K562 (cell line): ENCODE data around the gene CAMK2D. TPM values are rescaled to one million over a fixed set of nuclear protein-coding genes. Genes with fewer than 3 reads are reported as not detected.
A peak's percentile ranks its signal among the peaks of the same experiment; 100 is the strongest.

Experiments used
- BDP1 ChIP-seq: IDR thresholded peaks from 3 replicates; pipeline ENCODE4 v1.6.1; 2011; ENCODE audit not compliant: insufficient read length, insufficient read depth
- CHCHD3 ChIP-seq: fragments of 250-450 bp; sonication (Bioruptor Pico); IDR thresholded peaks from 2 replicates; pipeline ENCODE4 v2.1.2; 2022; ENCODE audit warnings: mild to moderate bottlenecking
- MEIS2 ChIP-seq: fragments of 450-650 bp; IDR thresholded peaks from 2 replicates; pipeline ENCODE4 v1.6.1; 2014; ENCODE audit warnings: mild to moderate bottlenecking; ENCODE audit not compliant: partially characterized antibody
- NCOA6 ChIP-seq: fragments of 450-650 bp; IDR thresholded peaks from 2 replicates; pipeline ENCODE4 v1.6.1; 2017; ENCODE audit warnings: mild to moderate bottlenecking
- NFATC3 ChIP-seq: fragments of 450-650 bp; IDR thresholded peaks from 2 replicates; pipeline ENCODE4 v1.6.1; 2017; ENCODE audit warnings: mild to moderate bottlenecking
- NFRKB ChIP-seq: fragments of 450-650 bp; IDR thresholded peaks from 2 replicates; pipeline ENCODE4 v1.6.1; 2016; ENCODE audit warnings: low read depth
- TAF9B ChIP-seq: fragments of 450-650 bp; IDR thresholded peaks from 2 replicates; pipeline ENCODE4 v1.6.1; 2018; ENCODE audit warnings: mild to moderate bottlenecking; ENCODE audit not compliant: partially characterized antibody
- ZNF778 ChIP-seq: fragments of 450-650 bp; formaldehyde crosslinking; IDR thresholded peaks from 2 replicates; pipeline ENCODE4 v1.4.0; 2020; ENCODE audit warnings: mild to moderate bottlenecking, moderate library complexity
- ZNF780A ChIP-seq: fragments of 250-450 bp; sonication (Bioruptor Pico); IDR thresholded peaks from 2 replicates; pipeline ENCODE4 v1.5.0; 2021; ENCODE audit warnings: mild to moderate bottlenecking
- polyA plus RNA-seq, 8 experiments: library from polyadenylated mRNA; depleted of rRNA in 4 of 8; stranded (reverse) in 5 of 8; unstranded in 3 of 8; fragments of >200 nt; fragmentation: Nextera tagmentation in 2 of 8; fragmentation: Illumina TruSeq in 1 of 8; extraction: Ambion mirVana in 2 of 8; extraction: Trizol in 1 of 8; gene quantifications; 2 replicates each; pipeline versions ENCODE4 v1.2.1 to v1.2.3, GENCODE V29; 2011 to 2014; ENCODE audit warnings: inconsistent platforms in 1 of 8, missing spikeins in 1 of 8
- total RNA-seq, 7 experiments: library from RNA; depleted of rRNA in 6 of 7; stranded (reverse); fragments of >200 nt in 6 of 7; fragmentation: Illumina TruSeq in 2 of 7; extraction: Trizol in 2 of 7; gene quantifications; 2 replicates each; pipeline versions ENCODE4 v1.2.1 to v1.2.3, GENCODE V29; 2011 to 2021; ENCODE audit warnings: low replicate concordance in 1 of 7
- TF ChIP-seq, protein P1 (sequence below), 2 experiments: fragments of 450-650 bp; IDR thresholded peaks; 2 replicates each; pipeline ENCODE4 v1.6.1; 2016; ENCODE audit warnings: mild to moderate bottlenecking in 2 of 2, borderline replicate concordance in 1 of 2, low read depth in 1 of 2, moderate library complexity in 1 of 2
- TF ChIP-seq, protein P2 (sequence below): sonication (generic); formaldehyde crosslinking; IDR thresholded peaks from 2 replicates; pipeline ENCODE4 v1.8.0; 2023; ENCODE audit warnings: missing genetic modification reagents, mild to moderate bottlenecking, borderline replicate concordance
- TF ChIP-seq, protein P3 (sequence below): fragments of 450-650 bp; IDR thresholded peaks from 2 replicates; pipeline ENCODE4 v1.6.1; 2014; ENCODE audit warnings: low read depth, mild to moderate bottlenecking, moderate library complexity, borderline replicate concordance

Gene CAMK2D
- total and polyA plus RNA-seq, 9 of the 15 experiments (the other 6 are each of a cell fraction or from before 2014, with no cell fraction given), result 0.01 to 0.33 (median 0.04) TPM; not detected in 2

DNA sequence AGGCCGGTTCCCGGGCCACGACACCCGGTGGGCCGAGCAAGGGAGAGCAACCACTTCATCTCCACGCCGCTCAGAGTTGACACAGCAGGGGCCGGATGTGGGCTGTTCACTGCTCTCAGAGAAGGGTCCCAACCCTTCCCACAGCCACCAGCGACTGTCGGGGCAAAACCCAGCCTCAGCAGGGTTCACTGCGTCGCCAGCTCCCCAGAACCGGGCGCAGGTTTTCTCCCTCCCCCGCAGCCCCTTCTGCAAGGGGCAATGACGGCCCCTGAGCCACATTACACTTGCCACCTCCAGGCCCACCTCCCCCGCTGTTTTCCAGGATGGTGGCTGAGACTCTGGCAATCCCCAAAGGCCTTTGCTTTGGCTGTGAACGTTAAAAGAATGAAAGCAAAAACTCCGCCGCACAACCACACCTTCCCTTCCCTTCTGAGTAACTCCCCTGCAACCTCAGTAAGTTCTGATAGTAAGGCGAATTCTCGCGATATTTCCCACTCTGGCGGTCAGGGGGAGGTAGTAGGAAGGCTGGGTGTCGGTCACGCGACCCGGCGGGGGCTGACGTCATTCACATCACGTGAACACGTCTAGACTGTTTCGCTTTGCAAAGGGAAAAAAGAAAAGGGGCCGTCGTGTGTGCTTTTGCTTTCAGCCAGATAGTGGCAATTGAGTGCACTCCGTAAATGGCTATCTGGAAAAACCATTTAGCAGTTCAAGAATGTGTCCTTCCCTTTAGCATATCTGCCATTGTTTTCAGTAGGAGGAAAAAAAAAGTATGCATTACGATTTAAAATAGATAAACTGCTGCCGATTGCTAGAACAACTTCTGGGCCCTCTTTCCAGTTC lies 869 bp upstream of the CAMK2D start (continued):
- TF ChIP-seq NCOA6 (no peak), ZNF780A (CRISPR knock-in tag) (no peak), TAF9B (peak; percentile 34), NFRKB (no peak), ZNF778 (CRISPR knock-in tag) (no peak), BDP1 (no peak), NFATC3 (no peak), CHCHD3 (no peak), MEIS2 (no peak)
- TF ChIP-seq, protein P1, sequence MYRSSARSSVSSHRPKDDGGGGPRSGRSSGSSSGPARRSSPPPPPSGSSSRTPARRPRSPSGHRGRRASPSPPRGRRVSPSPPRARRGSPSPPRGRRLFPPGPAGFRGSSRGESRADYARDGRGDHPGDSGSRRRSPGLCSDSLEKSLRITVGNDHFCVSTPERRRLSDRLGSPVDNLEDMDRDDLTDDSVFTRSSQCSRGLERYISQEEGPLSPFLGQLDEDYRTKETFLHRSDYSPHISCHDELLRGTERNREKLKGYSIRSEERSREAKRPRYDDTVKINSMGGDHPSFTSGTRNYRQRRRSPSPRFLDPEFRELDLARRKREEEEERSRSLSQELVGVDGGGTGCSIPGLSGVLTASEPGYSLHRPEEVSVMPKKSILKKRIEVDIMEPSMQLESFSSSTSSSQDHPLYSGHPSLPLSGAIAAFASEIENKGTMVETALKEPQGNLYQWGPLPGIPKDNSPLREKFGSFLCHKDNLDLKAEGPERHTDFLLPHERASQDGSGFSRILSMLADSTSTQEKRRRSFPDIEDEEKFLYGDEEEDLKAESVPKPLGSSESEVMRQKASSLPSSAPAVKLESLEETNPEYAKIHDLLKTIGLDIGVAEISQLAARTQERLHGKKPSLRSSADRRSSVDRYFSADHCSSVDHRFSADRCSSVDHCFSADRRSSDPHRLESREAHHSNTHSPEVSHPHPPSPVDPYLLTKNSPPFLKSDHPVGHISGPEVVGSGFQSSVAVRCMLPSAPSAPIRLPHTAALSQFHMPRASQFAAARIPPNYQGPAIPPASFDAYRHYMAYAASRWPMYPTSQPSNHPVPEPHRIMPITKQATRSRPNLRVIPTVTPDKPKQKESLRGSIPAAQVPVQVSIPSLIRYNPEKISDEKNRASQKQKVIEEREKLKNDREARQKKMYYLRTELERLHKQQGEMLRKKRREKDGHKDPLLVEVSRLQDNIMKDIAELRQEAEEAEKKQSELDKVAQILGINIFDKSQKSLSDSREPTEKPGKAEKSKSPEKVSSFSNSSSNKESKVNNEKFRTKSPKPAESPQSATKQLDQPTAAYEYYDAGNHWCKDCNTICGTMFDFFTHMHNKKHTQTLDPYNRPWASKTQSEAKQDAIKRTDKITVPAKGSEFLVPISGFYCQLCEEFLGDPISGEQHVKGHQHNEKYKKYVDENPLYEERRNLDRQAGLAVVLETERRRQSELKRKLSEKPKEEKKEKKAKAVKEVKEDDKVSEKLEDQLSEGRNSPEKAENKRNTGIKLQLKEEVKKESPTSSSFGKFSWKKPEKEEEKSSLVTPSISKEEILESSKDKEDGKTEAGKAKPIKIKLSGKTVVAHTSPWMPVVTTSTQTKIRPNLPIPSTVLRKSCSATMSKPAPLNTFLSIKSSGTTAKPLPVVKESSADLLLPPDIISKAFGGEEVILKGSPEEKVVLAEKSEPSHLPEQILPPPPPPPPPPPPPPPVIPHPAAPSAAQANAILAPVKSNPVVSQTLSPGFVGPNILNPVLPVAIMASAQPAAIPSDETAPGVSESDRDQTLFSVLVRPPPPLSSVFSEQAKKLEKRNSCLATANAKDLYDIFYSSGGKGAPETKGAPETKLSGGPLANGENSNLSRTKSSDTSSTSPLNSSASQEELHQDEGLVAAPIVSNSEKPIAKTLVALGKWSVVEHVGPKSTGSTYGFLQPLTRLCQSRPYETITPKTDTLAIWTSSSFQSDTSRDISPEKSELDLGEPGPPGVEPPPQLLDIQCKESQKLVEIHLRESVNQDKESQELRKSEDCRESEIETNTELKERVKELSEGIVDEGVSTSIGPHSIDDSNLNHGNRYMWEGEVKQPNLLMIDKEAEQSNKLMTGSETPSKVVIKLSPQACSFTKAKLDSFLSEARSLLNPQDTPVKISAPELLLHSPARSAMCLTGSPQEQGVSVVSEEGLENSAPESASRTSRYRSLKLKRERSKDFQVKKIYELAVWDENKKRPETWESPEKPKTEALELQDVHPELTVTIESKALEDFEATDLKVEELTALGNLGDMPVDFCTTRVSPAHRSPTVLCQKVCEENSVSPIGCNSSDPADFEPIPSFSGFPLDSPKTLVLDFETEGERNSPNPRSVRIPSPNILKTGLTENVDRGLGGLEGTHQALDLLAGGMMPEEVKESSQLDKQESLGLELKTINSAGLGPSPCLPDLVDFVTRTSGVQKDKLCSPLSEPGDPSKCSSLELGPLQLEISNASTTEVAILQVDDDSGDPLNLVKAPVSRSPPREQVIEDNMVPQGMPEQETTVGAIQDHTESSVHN (IDR thresholded peaks at IDR 0.05; ENCODE audit: borderline replicate concordance in 1 of 2, low read depth in 1 of 2), result peak in 1 of 2 experiments; percentile 78; a peak in 2 of 4 replicates
- TF ChIP-seq, protein P2, sequence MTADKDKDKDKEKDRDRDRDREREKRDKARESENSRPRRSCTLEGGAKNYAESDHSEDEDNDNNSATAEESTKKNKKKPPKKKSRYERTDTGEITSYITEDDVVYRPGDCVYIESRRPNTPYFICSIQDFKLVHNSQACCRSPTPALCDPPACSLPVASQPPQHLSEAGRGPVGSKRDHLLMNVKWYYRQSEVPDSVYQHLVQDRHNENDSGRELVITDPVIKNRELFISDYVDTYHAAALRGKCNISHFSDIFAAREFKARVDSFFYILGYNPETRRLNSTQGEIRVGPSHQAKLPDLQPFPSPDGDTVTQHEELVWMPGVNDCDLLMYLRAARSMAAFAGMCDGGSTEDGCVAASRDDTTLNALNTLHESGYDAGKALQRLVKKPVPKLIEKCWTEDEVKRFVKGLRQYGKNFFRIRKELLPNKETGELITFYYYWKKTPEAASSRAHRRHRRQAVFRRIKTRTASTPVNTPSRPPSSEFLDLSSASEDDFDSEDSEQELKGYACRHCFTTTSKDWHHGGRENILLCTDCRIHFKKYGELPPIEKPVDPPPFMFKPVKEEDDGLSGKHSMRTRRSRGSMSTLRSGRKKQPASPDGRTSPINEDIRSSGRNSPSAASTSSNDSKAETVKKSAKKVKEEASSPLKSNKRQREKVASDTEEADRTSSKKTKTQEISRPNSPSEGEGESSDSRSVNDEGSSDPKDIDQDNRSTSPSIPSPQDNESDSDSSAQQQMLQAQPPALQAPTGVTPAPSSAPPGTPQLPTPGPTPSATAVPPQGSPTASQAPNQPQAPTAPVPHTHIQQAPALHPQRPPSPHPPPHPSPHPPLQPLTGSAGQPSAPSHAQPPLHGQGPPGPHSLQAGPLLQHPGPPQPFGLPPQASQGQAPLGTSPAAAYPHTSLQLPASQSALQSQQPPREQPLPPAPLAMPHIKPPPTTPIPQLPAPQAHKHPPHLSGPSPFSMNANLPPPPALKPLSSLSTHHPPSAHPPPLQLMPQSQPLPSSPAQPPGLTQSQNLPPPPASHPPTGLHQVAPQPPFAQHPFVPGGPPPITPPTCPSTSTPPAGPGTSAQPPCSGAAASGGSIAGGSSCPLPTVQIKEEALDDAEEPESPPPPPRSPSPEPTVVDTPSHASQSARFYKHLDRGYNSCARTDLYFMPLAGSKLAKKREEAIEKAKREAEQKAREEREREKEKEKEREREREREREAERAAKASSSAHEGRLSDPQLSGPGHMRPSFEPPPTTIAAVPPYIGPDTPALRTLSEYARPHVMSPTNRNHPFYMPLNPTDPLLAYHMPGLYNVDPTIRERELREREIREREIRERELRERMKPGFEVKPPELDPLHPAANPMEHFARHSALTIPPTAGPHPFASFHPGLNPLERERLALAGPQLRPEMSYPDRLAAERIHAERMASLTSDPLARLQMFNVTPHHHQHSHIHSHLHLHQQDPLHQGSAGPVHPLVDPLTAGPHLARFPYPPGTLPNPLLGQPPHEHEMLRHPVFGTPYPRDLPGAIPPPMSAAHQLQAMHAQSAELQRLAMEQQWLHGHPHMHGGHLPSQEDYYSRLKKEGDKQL (CRISPR knock-in tag), result no peak
- TF ChIP-seq, protein P3, sequence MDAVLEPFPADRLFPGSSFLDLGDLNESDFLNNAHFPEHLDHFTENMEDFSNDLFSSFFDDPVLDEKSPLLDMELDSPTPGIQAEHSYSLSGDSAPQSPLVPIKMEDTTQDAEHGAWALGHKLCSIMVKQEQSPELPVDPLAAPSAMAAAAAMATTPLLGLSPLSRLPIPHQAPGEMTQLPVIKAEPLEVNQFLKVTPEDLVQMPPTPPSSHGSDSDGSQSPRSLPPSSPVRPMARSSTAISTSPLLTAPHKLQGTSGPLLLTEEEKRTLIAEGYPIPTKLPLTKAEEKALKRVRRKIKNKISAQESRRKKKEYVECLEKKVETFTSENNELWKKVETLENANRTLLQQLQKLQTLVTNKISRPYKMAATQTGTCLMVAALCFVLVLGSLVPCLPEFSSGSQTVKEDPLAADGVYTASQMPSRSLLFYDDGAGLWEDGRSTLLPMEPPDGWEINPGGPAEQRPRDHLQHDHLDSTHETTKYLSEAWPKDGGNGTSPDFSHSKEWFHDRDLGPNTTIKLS, result no peak
